HG03460 (cell line): ENCODE measurements around the gene CHKA.
A peak's percentile ranks its signal among the peaks of the same experiment; 100 is the strongest.

Source experiments
- ATAC-seq: cut with Tn5 transposase; IDR thresholded peaks from one replicate; pipeline ENCODE4 v1.9.1; 2021; ENCODE audit not compliant: unreplicated experiment

The CHKA gene

DNA sequence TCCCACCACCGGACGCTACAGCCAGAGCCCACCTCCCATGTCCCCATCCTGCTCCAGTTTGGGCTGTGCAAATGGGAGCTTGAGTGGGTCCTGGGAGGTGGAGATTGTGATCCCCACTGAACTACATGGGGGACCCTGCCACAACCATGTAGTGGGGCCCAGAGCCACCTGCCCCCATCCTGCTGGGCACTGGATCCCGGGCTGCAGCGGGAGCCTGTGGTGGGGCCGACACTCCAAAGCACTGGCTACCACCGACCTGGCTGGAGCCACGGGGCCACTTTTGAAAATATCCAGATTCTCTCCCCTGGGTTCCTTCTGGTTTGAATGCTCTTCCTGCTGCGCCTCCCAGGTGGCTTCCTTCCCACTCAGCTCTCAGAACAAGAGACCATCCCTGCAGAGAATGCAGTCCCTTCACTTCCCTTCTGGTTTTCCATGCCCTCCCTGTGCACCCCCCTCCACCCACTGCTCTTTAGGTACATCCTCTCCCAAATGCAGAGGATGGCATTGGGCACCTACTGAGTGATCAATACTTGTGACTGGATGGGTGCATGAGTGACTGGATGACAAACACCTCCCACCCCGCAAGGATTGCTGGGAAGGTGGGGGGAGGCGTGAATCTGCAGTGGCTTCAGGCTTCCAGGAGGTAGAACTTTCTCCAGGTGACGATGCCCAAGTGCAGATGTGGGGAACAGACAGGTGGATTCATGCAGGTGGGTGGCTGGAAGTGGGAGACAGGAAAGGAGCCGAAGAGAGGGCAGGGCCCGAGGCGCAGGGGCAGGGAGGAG, 116.4 kb downstream of the CHKA start:
- ATAC-seq: no peak

DNA sequence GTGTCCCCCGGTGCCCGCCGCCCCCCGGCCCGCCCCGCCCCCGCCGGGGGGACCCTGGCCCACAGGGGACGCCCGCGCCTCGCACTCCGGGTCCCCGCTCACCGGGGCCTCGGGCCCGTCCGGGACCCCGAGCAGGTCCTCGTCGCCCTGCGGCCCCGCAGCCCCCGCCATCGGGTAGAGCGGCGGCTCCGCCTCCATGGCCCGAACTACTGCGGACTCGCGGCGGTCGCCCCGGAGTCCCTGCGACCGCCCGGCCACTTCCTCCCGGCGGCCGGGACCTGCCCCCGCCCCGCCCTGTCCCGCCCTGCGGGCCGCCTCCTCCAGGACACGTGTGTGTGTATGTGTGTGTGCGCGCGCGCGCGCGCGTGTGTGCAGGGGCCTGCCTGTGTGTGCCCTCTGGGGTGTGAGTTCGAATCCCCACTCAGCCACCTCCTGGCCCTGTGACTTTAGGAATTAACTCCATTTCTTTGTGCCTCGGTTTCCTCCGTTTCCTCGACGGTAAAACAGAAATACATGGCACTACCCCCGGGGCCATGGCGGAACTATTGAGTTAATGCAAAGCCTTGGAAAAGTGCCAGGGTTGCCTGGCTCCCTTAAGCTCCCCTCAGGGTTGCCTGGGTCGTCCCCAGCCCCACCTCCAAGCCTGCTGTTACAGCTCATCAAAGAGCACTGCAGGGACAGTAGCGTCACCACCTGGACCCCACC, 117.2 kb downstream of the CHKA start, which contains the start of gene UNC93B1:
UNC93B1 (minus strand) TSS at position 252 of the 705 bp plus-strand sequence; CDS start at position 198, 54 bp downstream.
- peak; percentile 33 for ATAC-seq

- peak; percentile 47 for ATAC-seq
Measured at GRCh38 chr11:68002938-68003845, 118.0 kb downstream of the CHKA start.
